ENCODE results near the gene BMERB1. TPM values are rescaled to one million over a fixed set of nuclear protein-coding genes. Genes with fewer than 3 reads are reported as not detected.
A peak's percentile ranks its signal among the peaks of the same experiment; 100 is the strongest.

The BMERB1 gene
- total and polyA plus RNA-seq, 9 of the 15 experiments (the other 6 are each of a cell fraction or from before 2014, with no cell fraction given) = 0.29 to 2.9 (median 0.94) TPM

- peak in 2 of 3 experiments; percentile 41 to 57; a peak in 1 of 6 replicates for TF ChIP-seq ZBTB11 (CRISPR knock-in tag; IDR thresholded peaks at IDR 0.05)
- no peak for TF ChIP-seq ZNF707 (CRISPR knock-in tag; conservative IDR thresholded peaks at IDR 0.05)
- peak; percentile 53; the same call in 1 of the 2 replicates for TF ChIP-seq PYGO2 (tag; IDR thresholded peaks at IDR 0.05)
- no peak for TF ChIP-seq HINFP (tag; conservative IDR thresholded peaks at IDR 0.05; ENCODE audit: low read depth)
- peak; percentile 57; the same call in 1 of the 2 replicates for TF ChIP-seq KLF6 (CRISPR knock-in tag; IDR thresholded peaks at IDR 0.05; ENCODE audit: borderline replicate concordance)
- TF ChIP-seq TRIM25 (IDR thresholded peaks at IDR 0.05; ENCODE audit: borderline replicate concordance) = no peak
- no peak for TF ChIP-seq SMARCA5 (IDR thresholded peaks at IDR 0.05)
- no peak for TF ChIP-seq RUNX1 (IDR thresholded peaks at IDR 0.05; ENCODE audit: low read depth)
- peak; percentile 76 for TF ChIP-seq DDX20 (tag; IDR thresholded peaks at IDR 0.05; ENCODE audit: low read depth)
- no peak for TF ChIP-seq ATF1 (CRISPR knock-in tag; IDR thresholded peaks at IDR 0.05)
- peak; percentile 33; the same call in 1 of the 2 replicates for TF ChIP-seq ATF1 (tag; IDR thresholded peaks at IDR 0.05)
- no peak for TF ChIP-seq LEF1 (IDR thresholded peaks at IDR 0.05)
- no peak for TF ChIP-seq RHOXF2B (CRISPR knock-in tag; conservative IDR thresholded peaks at IDR 0.05)
- TF ChIP-seq ZNF766 (CRISPR knock-in tag; conservative IDR thresholded peaks at IDR 0.05) = peak; percentile 86
These were observed 53.2 kb downstream of the BMERB1 start (continued) for GRCh38 chr16:15487336-15488284.

Data from K562 (cell line).